Measurements from ENCODE around the gene CCDC71.

The CCDC71 gene

DNA sequence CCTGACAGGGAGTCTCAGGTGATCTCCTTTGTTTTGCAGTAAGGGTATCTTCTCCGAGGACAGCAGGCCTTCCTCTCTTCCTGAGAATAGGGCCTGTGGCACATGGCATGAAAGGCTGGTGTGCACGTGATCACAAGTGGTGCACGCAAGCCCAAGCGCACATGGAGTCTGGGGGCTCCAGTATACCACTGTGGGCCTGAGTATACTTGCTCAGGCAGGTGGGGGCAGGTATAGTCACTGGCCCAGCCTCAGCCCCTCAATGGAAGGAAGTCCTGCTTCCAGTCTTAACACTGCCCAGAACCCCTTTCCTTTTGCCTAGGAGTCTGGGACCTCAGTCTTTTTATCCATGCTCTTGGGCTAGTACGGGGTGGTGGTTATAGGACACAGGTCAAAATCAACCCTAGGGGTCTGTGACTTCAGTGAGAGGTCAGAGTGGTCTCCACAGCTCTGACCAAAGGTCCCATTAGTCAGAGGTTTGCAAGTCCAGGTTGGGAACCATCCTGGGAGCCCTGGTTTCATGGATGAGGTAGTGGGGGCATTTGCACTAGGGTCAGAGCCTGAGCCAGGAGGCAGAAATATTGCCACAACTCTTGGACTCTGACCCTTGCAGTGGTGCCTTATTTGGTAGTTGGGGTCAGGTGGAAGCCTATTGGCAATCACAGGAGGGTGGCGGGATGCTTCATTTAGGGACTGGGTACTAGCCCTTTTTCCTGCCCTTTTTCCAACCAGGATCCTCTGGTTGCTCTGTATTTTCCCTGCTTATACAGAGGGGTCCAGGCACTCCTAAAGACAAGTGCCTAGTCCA lies 823 bp upstream of the CCDC71 start:
- DNase-seq = no peak

GRCh38 chr3:49164983-49165720 lies 979 bp downstream of the CCDC71 start:
- no peak for DNase-seq

- DNase-seq = no peak
Observed at GRCh38 chr3:49163609-49164008, 2.5 kb downstream of the CCDC71 start.

DNA sequence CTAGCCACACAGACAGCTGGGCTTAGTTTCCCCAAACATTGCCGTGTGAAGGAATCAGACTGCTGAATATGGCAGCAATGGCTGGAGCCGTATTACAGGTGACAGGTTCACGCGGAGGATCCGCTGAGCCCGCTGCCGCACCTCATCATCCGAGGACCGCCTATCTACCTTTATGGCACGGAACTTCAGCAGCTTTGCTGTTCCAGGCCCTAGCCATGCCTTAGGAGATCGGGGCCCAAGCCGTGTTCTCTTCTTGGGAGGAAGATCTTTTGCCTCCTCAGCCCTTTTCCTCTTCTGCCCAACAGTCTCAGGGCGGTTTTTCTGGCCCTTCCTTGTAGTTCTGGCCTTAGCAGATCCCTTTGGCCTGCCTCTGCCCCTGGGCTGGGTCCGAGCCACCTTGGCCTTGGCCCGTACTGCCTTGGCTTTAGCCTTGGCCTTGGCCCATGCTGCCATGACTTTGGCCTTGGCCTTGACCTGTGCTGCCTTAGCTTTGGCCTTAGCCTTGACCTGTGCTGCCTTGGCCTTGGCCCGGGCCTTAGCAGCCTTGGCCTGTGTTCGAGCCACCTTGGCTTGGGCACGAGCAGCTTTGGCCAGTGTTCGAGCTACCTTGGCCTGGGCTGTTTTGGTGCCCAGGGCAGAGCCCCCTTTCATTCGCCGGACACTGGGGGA lies 3.2 kb downstream of the CCDC71 start:
- DNase-seq = no peak

DNA sequence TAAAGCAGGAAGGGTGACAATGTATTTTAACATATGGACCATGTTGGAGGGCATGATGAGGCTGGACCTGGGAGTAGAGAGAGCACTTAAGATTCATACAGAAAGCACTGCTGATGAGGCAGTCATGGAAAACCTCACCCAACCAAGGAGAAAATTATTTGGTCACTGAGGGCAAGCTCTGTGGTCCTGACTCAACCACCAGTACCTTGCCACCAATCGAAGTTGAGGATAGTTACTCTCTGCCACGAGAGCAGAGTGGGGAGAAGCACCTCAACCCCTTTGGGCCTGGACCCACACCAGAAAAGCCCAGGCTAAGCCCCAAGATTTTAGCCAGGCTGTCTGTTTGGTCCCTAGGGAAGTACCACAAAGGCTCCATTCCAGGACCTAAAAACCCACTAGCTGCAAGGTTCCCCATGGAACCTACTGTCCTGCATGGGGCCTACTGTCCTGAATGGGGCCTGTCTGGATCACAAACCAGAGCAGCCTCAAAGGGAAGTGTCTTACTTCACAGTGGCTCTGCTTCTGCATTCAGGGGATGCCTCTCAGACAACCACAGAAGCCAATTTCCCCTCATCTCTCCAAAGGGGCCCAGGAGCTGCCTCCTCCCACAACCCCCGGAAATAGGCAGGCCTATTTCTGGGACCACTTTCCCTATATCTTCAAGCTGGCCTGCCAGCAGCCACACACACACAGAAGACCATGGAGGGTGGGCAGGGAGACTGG lies 4.2 kb downstream of the CCDC71 start:
- no peak for DNase-seq

- no peak for DNase-seq
Observed at GRCh38 chr3:49161197-49161596, 4.9 kb downstream of the CCDC71 start.

GRCh38 chr3:49158792-49159191 lies 7.3 kb downstream of the CCDC71 start:
- no peak for DNase-seq

GRCh38 chr3:49158103-49158709 lies 7.9 kb downstream of the CCDC71 start:
- no peak for DNase-seq

- no peak for DNase-seq
Observed at GRCh38 chr3:49157289-49157688, 8.8 kb downstream of the CCDC71 start.

DNA sequence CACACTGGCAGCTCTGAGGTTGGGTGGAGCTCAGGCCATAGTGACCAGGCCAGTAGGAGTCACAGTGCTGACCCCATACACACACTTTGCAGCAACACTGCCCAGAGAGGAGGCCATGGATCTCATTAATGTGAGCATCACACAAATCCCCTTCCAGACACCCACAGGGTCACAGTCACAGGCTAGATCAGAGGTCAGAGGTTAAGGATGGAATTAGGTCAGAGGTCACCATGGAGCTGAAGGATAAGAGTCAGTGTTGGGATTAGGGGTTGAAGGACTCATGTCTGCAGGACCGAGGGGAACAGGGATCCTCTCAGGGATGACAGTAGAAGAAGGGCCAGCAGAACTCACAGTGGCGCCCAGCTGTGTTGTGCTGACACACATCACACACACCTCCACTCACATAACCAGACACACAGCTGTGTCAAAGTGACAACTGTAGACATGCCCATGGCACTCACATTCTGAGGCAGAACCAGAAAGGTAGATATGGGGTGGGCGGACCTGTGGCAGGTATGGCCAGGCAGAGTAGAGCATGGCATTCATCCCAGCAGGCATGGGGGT lies 12.7 kb downstream of the CCDC71 start:
- no peak for DNase-seq

- DNase-seq = no peak
Observed at GRCh38 chr3:49151610-49152009, 14.5 kb downstream of the CCDC71 start.

- DNase-seq = no peak
Observed at GRCh38 chr3:49148159-49148558, 18.0 kb downstream of the CCDC71 start.

DNA sequence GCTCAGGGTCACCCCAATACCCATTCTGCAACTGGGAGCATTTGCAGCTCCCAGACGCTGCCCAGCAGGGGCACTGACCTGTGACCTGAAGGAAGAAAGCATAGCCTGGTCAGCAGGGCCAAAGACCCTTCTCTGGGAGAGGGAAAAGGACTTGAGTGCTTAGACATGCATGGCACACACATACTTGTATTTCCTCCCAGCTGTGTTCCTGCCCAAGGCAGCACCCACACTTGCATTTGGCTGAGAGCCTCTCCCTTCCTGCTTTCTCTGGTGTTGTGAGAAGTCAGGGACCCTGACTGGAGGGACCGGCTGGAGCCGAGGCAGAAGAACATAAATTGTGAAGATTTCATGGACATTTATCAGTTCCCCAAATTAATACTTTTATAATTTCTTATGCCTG lies 26.1 kb downstream of the CCDC71 start:
- DNase-seq = no peak

DNA sequence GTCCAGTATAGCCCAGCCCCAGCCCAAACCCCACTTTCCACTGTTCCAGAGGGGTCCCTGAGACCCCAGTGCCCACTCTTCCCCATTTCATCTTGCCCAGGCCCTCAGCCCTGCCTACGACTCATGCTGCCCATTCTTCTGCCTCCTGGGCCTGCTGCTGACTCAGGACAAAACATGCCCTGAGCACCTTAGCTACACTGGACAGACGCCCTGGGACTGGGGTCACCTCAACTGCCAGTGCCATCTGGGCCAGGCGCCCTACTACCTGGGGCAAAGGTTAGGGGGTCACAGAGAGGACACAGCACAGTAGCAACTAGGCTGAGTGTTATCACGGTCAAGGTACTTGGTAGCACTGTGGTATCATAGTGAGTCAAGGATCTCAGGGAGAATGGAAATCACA lies 30.6 kb downstream of the CCDC71 start:
- DNase-seq = no peak

DNA sequence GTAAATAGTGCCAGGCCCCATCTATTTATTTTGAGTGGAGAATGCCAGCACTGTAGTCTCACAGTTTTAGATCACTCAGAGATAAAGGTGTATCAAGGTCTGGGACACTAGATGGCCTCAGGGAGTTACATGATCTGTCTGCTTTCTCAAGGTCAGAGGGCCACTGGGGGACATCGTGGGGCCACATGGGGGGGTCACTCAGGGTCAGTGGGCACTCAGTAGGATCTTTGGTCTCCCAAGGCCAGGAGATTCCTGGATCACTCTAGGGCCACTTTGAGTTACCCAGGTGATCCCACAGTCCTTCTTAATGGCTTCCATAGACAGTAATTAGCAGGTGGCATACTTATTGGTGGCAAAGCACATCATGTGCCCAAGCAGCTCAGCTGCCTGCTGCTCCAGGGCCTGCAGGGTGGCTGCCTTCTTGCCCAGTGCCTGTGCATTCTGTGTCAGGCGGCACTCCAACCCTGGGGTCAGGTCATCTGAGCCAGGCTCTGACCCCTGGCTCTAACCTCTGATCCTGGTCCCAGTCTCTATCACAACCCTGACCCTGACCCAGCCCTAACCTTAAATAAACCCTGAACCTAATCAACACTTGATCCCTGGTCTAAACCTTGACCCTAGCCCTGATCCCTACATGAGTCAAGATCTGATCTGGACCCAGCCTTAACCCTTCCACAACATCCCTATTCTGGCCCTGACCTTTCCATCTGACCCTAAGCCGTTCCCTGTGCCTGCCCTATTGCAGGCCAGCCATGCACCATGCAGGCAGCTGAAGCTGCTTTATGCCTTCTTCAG lies 31.5 kb downstream of the CCDC71 start:
- DNase-seq = no peak

- DNase-seq = peak; percentile 92
Observed at GRCh38 chr3:49133226-49133951, 32.7 kb downstream of the CCDC71 start.

GRCh38 chr3:49132437-49133225 lies 33.5 kb downstream of the CCDC71 start, which contains the start of gene LAMB2:
Gene LAMB2, minus strand, starts transcription at chr3:49133050. Its CDS starts 183 bp downstream, at chr3:49132867.
- peak; percentile 89 for DNase-seq

GRCh38 chr3:49132073-49132436 lies 34.1 kb downstream of the CCDC71 start:
- DNase-seq = no peak

- DNase-seq = no peak
Observed at GRCh38 chr3:49131576-49131975, 34.6 kb downstream of the CCDC71 start.

GRCh38 chr3:49131040-49131439 lies 35.1 kb downstream of the CCDC71 start:
- DNase-seq = no peak
